HG03196 (cell line): Measurements from ENCODE around the gene DNMBP.
A peak's percentile ranks its signal among the peaks of the same experiment; 100 is the strongest.

Experiments used
- ATAC-seq: cut with Tn5 transposase; IDR thresholded peaks from one replicate; pipeline ENCODE4 v1.9.1; 2021; ENCODE audit not compliant: unreplicated experiment

Gene DNMBP, protein sequence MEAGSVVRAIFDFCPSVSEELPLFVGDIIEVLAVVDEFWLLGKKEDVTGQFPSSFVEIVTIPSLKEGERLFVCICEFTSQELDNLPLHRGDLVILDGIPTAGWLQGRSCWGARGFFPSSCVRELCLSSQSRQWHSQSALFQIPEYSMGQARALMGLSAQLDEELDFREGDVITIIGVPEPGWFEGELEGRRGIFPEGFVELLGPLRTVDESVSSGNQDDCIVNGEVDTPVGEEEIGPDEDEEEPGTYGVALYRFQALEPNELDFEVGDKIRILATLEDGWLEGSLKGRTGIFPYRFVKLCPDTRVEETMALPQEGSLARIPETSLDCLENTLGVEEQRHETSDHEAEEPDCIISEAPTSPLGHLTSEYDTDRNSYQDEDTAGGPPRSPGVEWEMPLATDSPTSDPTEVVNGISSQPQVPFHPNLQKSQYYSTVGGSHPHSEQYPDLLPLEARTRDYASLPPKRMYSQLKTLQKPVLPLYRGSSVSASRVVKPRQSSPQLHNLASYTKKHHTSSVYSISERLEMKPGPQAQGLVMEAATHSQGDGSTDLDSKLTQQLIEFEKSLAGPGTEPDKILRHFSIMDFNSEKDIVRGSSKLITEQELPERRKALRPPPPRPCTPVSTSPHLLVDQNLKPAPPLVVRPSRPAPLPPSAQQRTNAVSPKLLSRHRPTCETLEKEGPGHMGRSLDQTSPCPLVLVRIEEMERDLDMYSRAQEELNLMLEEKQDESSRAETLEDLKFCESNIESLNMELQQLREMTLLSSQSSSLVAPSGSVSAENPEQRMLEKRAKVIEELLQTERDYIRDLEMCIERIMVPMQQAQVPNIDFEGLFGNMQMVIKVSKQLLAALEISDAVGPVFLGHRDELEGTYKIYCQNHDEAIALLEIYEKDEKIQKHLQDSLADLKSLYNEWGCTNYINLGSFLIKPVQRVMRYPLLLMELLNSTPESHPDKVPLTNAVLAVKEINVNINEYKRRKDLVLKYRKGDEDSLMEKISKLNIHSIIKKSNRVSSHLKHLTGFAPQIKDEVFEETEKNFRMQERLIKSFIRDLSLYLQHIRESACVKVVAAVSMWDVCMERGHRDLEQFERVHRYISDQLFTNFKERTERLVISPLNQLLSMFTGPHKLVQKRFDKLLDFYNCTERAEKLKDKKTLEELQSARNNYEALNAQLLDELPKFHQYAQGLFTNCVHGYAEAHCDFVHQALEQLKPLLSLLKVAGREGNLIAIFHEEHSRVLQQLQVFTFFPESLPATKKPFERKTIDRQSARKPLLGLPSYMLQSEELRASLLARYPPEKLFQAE (N-terminal part only)

DNA sequence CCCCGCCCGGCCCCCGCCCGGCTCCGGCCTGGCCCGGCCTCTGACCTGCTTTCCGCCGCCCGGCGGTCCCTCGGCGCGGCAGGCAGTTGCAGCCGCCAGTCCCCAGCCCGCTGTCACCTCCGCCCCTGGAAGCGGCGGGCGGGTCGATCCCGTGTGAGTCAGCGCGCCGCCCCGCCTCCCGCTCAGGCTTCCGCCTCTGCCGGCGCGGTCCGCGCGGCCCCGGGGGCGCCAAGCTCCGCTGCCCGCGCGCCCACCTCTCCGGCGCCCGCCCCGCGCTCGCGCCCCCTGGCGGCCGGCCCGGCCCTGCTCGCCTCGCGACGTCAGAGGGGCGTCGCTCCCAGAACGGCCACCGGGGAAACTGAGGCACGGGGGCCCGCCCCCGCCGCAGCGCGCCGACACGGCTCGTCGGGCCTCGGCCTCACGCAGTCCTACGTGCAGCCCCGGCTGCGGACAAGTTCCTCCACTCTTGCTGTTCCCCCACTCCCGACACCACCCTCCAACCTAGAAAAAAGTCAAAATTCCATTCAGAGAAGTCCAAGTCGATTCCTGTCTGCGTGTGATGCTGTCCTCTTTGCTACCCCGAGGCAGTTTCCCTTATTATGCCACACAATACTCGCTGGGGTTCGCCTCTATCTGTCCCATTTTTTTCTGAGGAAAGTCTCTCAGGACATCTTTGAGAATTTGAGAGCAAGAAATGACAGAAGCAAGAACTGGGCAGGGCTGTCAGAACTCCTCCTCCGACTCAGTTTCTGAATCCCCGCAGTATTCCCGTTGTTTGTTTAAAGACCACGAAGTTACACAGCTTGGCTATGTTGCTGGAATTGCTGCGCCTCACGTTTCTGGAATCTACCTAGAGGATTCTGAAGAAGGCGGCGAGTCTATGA lies at the start of gene DNMBP:
TSS of gene DNMBP (minus strand) at position 155 of the 884 bp plus-strand sequence. CDS start 37,823 bp downstream, outside the sequence.
- peak; percentile 61 for ATAC-seq

DNA sequence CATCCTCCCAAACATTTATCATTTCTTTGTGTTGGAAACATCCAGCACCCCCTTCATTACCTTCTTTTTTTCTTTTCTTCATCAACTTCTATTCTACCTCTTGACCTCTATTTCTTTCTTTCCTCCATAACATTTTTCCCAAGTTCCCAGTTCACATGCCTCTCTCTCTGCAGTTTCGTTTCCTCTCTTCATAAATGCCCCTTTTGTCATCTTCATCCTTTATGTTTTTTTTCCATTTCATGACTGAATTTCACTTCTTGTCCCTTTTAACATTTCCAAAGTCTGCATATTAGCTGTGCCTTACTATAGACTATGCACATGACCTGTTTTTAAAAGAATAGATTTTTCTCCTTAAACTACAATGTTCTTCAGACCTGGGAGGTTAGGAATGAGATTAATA lies 48.2 kb upstream of the DNMBP start:
- ATAC-seq, result no peak

DNA sequence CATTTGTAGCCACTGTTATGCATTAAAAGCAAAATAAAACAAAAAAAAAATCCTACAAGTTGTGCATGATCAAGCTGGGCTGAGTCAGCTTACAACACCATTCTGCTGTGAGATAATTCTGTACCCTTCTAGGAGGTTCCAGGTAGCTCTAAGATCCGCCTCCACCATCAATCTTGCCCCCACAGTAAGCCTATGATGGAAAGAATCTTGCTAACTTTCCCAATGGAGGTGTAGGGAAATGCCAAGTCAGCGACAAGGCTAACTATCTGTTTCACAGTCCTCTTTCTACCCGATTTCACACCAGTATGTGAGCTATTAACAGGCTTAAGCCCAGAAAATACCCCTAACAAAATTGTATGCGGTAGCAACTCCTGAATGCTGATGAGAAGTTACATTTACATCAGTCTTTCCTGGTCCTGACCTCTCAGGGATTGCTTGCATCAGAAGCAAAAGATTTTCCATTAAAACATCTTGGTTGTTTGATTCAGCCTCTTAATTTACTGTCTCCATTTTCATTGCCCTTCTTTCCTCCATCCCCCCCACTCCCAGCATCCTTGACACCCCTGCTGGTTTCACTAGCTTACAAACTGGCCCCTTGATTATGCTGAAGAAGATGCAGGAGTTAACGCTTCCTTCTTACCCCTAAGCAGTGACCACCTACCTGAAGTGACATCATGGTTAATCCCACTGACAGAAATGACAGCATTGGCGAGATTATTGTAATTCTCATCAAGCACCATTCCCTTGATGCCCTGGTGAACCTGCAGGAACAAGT lies 44.1 kb upstream of the DNMBP start:
- ATAC-seq, result no peak

DNA sequence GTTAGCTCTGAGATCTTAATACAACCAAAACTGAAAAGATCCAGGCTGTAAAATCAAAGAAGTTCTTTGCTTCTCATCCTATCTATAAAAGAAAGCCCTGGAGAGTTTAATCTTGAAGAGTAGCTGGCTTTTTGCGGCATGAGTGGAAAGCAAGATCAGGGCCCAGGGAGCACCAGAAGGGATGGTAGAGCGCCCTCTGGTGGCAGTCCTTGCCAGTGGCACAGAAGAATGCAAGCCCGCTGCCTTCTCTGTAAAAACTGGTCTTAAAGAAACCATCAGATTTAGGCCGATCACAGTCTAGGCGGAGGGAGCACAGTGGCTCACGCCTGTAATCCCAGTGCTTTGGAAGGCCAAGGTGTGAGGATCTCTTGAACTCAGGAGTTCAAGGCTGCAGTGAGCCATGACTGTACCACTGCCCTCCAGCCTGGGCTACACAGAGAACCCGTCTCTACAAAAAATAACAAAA lies 36.3 kb upstream of the DNMBP start:
- no peak for ATAC-seq

DNA sequence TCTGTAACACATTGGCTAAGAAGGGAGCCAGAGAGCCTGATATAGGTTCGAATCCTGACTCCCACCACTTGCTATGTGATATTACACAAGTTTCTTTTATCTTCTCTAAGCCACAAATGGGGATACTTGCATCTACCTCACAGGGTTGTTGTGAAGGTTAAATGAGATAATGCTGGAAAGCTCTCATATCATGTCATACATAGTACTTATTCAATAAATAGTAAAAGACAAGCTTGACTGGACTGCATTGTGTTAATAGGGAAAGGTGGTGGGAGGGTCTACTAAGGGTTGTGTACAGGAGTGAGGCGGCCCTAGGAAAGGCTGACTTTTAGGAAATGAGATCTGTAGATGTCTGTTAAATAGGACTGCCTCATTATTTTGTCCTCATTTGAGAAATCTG lies 35.8 kb upstream of the DNMBP start:
- ATAC-seq, result no peak

DNA sequence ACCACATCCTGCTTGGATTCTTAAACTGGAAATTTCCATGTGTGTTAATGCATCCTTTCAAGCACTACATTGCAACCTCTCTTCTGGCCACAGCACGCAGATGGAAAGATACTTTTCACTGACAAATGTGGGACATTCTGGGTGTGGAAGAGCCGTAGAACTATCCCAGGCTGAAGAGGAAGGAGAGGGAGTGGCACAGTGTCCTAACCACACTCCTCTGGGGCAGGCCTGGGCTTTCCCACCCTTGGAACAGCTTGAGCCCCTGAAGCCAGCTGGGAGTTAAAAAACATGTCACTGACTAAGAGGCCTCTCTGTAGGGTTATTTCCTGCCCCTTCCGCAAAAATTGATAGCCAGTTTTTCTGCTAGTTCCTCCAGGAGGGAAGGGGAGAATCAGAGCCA lies 34.0 kb upstream of the DNMBP start:
- ATAC-seq, result no peak

DNA sequence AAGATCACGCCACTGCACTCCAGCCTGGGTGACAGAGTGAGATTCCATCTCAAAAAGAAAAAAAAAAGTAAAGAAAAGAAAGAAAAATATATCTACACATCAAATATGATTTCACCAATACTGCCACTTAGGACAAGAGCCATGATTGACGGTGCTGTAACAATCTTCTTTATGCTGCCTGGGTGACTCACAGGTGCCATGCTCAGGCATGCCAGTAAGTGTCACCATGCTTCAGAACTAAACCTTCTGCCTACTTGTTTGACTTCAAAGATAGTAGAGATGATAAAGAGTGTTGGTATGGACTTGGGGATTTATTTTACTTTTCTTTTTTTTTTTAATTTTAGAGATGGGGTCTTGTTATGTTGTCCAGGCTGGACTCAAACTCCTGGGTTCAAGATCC lies 33.6 kb upstream of the DNMBP start:
- no peak for ATAC-seq

DNA sequence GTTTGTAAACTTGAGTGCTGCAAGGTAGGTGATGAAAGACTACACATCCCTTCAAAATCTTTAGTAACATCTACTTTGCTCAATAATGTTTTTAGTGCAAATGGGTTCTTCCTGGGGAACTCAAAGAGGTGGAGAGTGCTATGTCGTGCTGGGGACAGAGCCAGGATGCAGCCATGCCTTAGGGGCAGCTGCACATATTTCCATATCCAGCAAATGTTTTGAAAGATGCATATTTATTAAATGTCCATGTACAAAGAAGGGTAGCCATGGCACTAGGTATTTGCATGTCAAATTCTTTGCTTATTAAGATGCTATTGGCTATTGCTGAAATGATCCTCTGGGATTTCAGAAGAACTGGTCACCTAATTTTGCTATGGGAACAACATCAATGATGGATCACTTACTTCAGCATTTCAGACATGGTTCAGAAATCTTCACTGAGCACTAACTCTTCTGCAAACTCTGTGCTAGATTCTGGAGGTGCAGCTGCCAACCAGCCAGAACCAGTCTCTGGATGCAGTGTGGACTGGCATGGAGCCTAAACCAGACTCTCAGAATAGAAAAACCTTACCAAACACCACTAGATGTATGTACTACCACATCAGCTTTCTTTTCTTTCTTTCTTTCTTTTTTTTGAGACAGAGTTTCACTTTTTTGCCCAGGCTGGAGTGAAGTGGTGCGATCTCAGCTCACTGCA lies 31.7 kb upstream of the DNMBP start:
- no peak for ATAC-seq

DNA sequence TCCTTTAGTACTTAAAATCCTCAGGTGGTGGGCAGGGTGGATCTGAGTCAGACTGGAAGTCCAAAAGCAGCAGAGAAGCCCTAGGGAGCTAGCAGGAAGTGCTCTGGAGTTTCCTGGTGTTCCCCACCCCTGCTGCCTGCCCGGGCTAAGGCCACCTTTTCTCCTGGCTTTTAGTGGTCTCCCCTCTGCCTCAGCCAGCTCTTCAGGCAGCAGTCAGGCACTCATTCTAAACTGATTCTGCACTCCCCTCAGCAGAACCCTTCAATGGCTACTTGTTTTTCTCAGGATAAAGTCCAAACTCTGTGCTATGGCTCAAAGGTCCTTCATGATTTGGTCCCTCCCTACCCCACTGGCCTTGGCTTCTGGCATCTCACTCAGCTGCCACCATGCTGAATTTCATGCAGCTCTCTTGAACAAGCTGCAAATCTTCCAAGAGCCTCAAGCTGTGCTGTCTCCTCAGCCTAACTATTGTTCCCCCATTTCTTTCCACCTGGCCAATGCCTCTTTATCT lies 28.9 kb upstream of the DNMBP start:
- no peak for ATAC-seq

DNA sequence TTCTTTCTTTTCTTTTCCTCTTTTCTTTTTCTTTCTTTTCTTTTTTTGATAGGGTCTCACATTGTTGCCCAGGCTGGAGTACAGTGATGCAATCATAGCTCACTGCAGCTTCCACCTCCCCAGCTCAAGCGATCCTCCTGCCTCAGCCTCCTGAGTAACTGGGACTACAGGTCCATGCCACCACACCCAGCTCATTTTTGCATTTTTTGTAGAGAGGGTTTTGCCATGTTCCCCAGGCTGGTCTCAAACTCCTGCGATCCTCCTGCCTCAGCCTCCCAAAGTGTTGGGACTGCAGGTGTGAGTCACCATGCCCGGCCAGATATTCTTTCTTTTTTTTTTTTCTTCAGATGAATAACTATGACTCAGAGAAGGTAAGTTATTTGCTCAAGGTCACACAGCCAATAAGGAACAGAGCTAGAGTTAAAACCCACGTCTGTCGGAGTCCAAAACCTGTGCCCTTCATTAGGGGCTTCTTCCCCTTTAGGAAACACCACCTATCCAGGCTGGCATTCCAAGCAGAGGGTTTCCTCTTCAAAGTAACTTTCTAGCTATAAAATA lies 28.1 kb upstream of the DNMBP start:
- no peak for ATAC-seq

DNA sequence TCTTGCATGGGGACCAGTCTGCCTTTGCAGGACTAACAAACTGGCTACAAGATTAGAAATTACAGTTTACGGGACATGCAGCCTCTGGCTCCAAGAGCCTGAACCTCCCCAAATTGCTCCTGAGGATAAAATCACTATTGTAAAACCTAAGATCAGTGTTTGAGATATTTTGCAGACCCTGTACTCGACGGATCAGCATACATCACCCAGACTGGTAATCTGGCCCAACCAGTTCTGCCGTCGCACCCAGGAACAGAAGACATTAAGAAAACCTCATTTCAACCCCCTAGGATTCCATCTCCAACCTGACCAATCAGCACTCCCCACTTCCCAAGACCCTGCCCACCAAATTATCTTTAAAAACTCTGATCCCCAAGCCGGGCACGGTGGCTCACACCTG lies 27.1 kb upstream of the DNMBP start:
- ATAC-seq, result no peak

DNA sequence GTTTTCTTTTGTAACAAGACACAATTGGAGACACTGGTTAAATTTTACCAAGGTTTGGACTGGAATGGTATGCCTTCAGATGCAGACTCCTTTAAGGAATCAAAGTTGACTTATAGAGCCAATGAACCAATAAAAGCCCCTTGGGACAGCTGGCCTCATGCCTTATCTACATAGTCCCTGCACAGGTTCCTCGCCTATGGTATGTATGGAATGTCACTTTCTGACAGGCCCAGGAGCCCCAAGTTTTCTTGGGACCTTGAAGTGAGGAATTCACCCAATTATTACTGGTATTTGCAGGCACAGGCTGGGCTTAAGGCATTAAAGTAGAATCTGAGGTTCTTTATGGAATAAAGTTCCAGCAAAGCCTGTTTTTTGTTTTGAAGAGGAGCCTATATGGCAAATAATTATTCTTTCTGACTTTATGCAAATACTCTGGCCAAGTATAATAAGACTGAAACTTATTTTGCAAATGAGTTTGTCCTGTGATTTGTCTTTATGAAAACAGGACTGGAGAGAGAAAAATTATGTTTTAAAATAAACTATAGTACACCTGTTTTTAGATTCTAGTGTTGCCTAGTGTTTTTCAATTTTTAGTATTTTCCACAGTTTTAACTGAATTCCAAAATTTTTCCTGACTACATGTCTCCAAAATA lies 24.1 kb upstream of the DNMBP start:
- no peak for ATAC-seq

DNA sequence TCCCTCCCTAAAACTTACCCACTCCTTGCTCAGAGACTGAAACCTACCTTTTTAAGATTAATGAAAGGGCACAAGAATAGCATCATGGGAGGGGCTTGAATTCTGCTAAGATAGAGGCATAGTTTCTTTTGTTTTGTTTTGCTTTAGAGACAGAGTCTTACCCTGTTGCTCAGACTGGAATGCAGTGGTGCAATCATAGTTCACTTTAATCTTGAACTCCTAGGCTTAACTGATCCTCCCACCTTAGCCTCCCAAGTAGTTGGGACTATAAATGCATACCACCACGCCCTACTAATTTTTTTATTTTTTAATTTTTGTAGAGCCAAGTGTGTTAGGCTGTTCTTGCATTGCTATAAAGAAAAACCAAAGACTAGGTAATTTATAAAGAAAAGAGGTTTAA lies 17.7 kb upstream of the DNMBP start:
- no peak for ATAC-seq

DNA sequence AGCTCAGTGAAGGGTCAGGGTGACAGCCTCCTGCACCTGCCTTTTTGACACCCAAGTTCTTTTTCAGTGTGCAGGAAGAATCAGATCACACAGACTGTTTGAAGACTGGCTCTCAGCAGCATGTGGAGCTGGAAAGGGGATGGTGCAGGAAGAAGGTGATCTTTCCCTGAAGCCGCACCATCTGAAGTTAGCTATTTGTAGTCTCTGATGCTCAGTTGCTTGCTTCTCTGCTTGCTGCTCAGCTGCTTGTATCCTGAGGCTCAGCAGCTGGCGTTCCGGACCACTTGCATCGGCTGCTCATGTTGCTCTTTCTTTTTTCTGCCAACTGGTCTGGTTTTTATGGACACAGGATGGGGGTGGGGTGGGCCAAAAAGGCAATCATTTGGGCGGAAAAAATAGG lies 15.8 kb upstream of the DNMBP start:
- ATAC-seq, result no peak

DNA sequence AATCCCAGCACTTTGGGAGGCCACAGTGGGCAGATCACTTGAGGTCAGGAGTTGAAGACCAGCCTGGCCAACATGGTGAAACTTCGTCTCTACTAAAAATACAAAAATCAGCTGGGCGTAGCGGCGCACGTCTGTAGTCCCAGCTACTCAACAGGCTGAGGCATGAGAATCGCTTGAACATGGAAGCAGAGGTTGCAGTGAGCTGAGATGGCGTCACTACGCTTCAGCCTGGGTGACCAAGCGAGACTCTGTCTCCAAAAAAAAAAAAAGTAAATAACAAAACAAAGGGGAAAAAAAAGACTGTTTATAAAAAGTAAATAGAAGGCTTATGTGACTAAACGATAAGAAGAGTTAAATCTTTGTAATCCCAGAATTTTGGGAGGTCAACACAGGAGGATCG lies 15.0 kb upstream of the DNMBP start:
- ATAC-seq, result no peak

DNA sequence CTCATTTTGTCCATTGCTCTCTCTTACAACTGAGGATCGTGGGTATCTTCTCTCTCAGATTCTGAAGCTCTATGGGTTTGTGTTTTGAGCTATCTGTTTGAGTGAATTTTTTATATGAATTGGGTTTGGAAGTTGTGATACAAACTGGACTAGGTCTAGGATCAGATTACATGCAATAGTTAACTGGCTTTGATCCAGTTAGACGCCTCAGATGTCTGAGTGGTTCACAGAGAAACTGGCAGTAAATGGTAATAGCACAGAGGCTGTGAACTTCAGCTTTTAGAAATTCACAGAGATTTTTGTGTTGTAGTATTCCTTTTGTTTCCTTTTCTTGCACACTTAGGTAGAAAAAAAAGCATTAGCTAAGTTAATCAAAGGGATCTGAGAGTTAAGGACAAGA lies 12.7 kb upstream of the DNMBP start:
- ATAC-seq, result no peak

DNA sequence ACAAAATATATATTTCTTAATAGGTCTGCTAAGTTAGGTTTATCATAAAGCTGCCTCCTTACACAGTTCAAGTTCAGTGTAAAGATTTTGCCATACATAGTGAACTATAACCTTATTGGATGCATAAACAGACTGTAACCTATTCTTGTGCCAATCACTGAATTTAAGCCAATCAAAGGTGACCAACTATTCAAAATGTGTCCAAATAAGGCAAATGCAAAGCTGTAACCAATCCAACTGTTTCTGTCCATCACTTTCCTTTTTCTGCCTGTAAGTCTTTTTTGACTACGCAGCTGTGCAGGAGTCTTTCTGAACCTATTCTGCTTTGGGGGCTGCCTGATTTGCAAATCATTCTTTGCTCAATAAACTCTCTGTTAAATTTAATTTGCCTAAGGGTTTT lies 11.6 kb upstream of the DNMBP start:
- ATAC-seq, result no peak

DNA sequence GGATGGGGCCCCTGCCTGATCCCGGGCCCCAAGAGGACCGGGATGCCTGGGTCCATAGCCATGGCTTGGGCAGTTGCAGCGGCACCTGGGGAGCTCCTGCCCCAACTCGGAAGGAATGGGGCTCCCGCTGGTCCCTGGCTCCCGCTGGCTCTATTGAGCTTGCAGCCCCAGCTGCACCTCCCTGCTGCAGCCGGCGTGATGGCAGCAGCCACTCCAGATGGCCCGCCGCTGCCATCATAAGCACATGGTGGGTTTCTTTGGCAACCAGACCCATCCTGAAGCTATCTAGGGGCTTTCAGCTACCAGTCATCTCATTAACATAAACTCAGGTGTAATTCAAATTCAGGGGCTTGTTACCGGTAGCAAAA lies 11.1 kb upstream of the DNMBP start:
- no peak for ATAC-seq
